T-helper 2 cell treated with Interferon-gamma antibody and Interleukin-4, amounts not matched to agents 5 μg/mL and 100 μg/mL, for 36 hours (primary cell): ENCODE measurements around the gene ZNF100.
"Not testable (repeated sequence)": the region's sequence is repeated elsewhere in the genome, so short reads cannot be mapped to it uniquely, and the experiment has no call there.

ENCODE experiments used
- DNase-seq: peaks from one replicate; pipeline ENCODE4 v3.0.0; 2021; ENCODE audit warnings: low spot score
- H3K27ac Mint-ChIP-seq: one replicate; pipeline ENCODE4 v1.8.0; 2021; ENCODE audit warnings: mild to moderate bottlenecking, mixed read lengths
- H3K27me3 Mint-ChIP-seq: one replicate; pipeline ENCODE4 v1.8.0; 2021; ENCODE audit warnings: low read depth, mixed read lengths
- H3K36me3 Mint-ChIP-seq: one replicate; pipeline ENCODE4 v1.8.0; 2021; ENCODE audit warnings: low read depth, mixed read lengths
- H3K4me1 Mint-ChIP-seq: one replicate; pipeline ENCODE4 v1.8.0; 2021; ENCODE audit warnings: low read depth, mixed read lengths
- H3K4me3 Mint-ChIP-seq: one replicate; pipeline ENCODE4 v1.8.0; 2022; ENCODE audit warnings: mild to moderate bottlenecking, moderate library complexity, mixed read lengths
- H3K9me3 Mint-ChIP-seq: one replicate; pipeline ENCODE4 v1.8.0; 2021; ENCODE audit warnings: mixed read lengths

Gene ZNF100

DNA sequence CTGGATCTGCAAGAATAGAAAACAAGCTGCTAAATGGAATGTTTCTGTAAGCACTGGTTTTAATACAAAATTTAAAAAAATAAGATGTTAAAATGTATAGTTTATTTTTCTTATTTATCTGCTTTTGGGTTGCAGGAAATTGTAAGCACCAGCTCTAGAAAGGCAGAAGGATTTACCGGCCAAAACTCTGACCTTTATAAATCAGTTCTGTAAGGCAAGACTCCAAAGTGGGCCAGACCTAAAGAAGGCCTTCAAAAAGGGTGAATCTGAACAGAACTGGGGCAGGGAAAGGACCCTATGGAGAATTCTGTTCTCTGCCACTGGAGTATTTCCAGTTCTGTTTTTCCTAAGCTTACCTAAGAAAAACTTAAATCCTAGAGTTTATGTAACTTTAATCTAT lies 19.3 kb downstream of the ZNF100 start:
- no peak overlapping the region for H3K4me3 Mint-ChIP-seq
- peaks cover 87% of the 10 kb centered on the region for H3K36me3 Mint-ChIP-seq
- H3K4me1 Mint-ChIP-seq: no peaks in the 10 kb centered on the region
- DNase-seq: no peak
- peaks cover 59% of the 10 kb centered on the region for H3K9me3 Mint-ChIP-seq
- no peaks in the 10 kb centered on the region for H3K27me3 Mint-ChIP-seq
- no peak overlapping the region for H3K27ac Mint-ChIP-seq

DNA sequence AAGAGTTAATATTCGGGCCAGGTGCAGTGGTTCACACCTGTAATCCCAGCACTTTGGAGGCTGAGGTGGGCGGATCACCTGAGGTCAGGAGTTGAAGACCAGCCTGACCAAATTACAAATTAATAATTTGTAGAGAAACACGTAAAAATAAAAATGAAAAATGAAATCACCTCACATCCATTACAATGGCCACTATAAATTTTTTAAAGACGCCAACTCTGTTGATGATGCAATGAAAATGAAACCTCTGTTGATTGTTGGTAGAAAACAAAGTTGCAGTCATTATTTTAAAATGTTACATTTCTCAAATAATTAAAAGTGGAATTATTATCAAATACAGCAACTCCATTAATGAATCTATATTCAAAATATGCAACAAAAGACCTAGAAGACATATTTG lies 26.8 kb downstream of the ZNF100 start:
- Mint-ChIP-seq H3K36me3 (peaks cover 83% of the 10 kb centered on the region), H3K4me1 (no peaks in the 10 kb centered on the region), H3K27ac (no peak overlapping the region), H3K4me3 (no peak overlapping the region), H3K27me3 (no peaks in the 10 kb centered on the region), H3K9me3 (peaks cover 52% of the 10 kb centered on the region)
- no peak for DNase-seq

- H3K27me3 Mint-ChIP-seq, H3K27ac Mint-ChIP-seq, H3K4me3 Mint-ChIP-seq, H3K4me1 Mint-ChIP-seq, DNase-seq: not testable (repeated sequence)
- H3K9me3 Mint-ChIP-seq: peaks cover 50% of the 10 kb centered on the region
- peaks cover 49% of the 10 kb centered on the region for H3K36me3 Mint-ChIP-seq
Measured at GRCh38 chr19:21726942-21727747, 40.2 kb downstream of the ZNF100 start.

DNA sequence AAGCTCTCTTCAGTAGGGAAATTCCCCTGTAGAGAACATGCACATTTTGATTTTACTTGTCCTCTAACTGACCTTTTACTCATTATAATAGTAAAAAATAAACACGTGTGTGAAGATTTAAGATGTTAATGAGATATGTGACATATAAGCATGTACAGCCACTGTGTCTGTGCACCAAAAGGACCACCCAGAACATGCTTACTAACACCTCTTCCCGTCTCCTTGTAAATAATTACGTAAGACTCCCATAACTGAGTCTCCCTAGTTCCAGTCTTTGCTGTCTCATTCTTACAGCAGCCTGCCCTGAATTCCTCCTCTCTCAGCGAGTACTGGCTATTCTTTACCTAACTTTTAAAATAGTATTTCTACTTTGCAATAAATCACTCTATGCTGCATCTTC lies 53.6 kb downstream of the ZNF100 start:
- Mint-ChIP-seq H3K4me3 (no peak overlapping the region), H3K4me1 (no peaks in the 10 kb centered on the region), H3K9me3 (peaks cover 32% of the 10 kb centered on the region), H3K36me3 (no peaks in the 10 kb centered on the region), H3K27ac (no peak overlapping the region), H3K27me3 (no peaks in the 10 kb centered on the region)
- no peak for DNase-seq

DNA sequence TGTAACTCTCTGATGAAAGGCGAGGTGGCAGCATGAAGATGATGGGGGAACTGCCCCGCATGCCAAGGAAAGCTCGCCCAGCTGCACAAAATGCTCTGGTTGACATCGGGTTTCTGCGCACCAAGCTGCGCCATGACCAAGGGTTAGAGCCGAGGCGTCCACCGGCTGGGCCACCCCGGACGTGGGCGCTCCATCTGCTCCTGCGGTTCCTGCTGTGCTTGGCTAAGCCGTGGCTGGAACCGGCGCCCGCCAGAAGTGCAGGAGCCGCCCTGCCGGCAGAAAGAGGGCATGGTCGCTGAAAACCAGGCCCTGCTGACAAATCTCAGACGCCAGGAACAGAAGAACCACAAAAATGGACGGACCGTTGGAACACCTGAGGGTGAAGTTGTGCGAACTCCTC lies 57.9 kb downstream of the ZNF100 start:
- no peaks in the 10 kb centered on the region for H3K27me3 Mint-ChIP-seq
- no peak overlapping the region for H3K27ac Mint-ChIP-seq
- DNase-seq: no peak
- peaks cover 24% of the 10 kb centered on the region for H3K9me3 Mint-ChIP-seq
- no peaks in the 10 kb centered on the region for H3K36me3 Mint-ChIP-seq
- no peak overlapping the region for H3K4me3 Mint-ChIP-seq
- no peaks in the 10 kb centered on the region for H3K4me1 Mint-ChIP-seq

DNA sequence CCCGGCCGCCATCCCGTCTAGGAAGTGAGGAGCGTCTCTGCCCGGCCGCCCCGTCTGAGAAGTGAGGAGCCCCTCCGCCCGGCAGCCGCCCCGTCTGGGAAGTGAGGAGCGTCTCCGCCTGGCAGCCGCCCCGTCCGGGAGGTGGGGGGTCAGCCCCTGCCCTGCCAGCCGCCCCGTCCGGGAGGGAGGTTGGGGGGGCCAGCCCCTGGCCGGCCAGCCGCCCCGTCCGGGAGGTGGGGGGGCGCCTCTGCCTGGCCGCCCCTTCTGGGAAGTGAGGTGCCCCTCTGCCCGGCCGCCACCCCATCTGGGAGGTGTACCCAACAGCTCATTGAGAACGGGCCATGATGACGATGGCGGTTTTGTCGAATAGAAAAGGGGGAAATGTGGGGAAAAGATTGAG lies 59.5 kb downstream of the ZNF100 start:
- not testable (repeated sequence) for H3K4me1 Mint-ChIP-seq, H3K27ac Mint-ChIP-seq, DNase-seq, H3K36me3 Mint-ChIP-seq, H3K27me3 Mint-ChIP-seq, H3K4me3 Mint-ChIP-seq
- H3K9me3 Mint-ChIP-seq: peaks cover 20% of the 10 kb centered on the region

DNA sequence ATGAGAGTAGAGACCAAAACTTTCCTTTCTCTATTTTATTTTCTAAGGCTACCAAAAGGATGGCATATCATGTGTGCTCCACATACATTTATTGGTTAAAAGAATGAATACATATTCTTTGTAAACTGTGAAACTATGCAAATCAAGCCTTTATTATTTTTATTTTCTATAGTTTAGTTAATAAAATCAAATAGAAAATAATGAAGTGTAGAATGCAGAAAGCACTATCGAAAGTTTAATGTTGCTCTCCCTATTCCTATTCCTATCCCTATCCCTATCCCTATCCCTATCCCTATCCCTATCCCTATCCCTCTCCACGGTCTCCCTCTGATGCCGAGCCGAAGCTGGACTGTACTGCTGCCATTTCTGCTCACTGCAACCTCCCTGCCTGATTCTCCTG lies 60.3 kb downstream of the ZNF100 start:
- no peak for DNase-seq
- no peak overlapping the region for H3K4me3 Mint-ChIP-seq
- H3K27ac Mint-ChIP-seq: no peak overlapping the region
- H3K36me3 Mint-ChIP-seq: no peaks in the 10 kb centered on the region
- H3K4me1 Mint-ChIP-seq: no peaks in the 10 kb centered on the region
- H3K9me3 Mint-ChIP-seq: peaks cover 20% of the 10 kb centered on the region
- no peaks in the 10 kb centered on the region for H3K27me3 Mint-ChIP-seq

DNA sequence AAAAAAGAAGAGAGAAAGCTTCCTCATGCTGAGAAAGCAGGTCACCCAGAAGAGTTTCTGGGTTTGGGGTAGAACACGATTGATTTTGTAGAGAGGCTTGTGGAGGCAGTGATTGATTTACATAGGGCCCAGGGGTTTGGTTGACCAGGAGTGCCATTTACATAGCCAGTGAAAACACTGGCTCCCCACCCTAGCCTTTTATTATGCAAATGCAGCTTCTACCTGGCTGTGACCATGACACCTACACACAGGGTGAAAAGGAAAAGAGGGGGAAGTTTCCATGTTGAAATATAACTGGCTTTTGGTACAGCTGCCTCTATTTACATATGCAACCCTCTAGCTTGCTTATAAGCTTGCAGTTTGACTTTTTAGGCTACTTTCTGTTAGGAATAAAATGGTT lies 62.0 kb downstream of the ZNF100 start:
- H3K27me3 Mint-ChIP-seq: no peaks in the 10 kb centered on the region
- no peak for DNase-seq
- H3K27ac Mint-ChIP-seq: no peak overlapping the region
- peaks cover 21% of the 10 kb centered on the region for H3K9me3 Mint-ChIP-seq
- no peaks in the 10 kb centered on the region for H3K4me1 Mint-ChIP-seq
- no peaks in the 10 kb centered on the region for H3K36me3 Mint-ChIP-seq
- H3K4me3 Mint-ChIP-seq: no peak overlapping the region

DNA sequence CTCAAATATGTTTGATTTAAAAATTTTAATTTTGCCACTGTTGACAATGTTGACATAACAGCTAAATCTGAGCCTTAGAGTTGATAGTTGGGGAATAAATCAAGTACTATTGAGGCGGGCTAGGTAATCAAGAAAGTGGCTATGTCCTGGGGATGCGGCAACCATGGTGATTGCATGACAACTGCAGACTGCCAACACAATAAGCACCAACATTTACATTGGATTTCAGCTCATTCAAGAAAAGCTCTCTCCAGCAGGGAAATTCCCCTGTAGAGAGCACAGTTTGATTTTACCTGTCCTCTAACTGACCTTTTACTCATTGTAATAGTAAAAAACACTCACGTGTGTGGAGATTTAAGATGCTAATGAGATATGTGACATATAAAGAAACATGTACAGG lies 63.1 kb downstream of the ZNF100 start:
- peaks cover 15% of the 10 kb centered on the region for H3K9me3 Mint-ChIP-seq
- H3K4me1 Mint-ChIP-seq: no peaks in the 10 kb centered on the region
- H3K4me3 Mint-ChIP-seq: no peak overlapping the region
- DNase-seq: no peak
- H3K27ac Mint-ChIP-seq: no peak overlapping the region
- no peaks in the 10 kb centered on the region for H3K27me3 Mint-ChIP-seq
- H3K36me3 Mint-ChIP-seq: no peaks in the 10 kb centered on the region

GRCh38 chr19:21699197-21699596 lies 68.2 kb downstream of the ZNF100 start:
- Mint-ChIP-seq H3K9me3 (peaks cover 15% of the 10 kb centered on the region), H3K4me1 (no peaks in the 10 kb centered on the region), H3K36me3 (no peaks in the 10 kb centered on the region), H3K27me3 (no peaks in the 10 kb centered on the region), H3K27ac (no peak overlapping the region), H3K4me3 (no peak overlapping the region)
- no peak for DNase-seq

- Mint-ChIP-seq H3K4me3 (no peak overlapping the region), H3K9me3 (peaks cover 15% of the 10 kb centered on the region), H3K27me3 (no peaks in the 10 kb centered on the region), H3K27ac (no peak overlapping the region), H3K36me3 (no peaks in the 10 kb centered on the region), H3K4me1 (no peaks in the 10 kb centered on the region)
- DNase-seq: no peak
Measured at GRCh38 chr19:21698215-21698614, 69.2 kb downstream of the ZNF100 start.

- no peak overlapping the region for H3K27ac Mint-ChIP-seq
- DNase-seq: no peak
- no peaks in the 10 kb centered on the region for H3K27me3 Mint-ChIP-seq
- H3K4me3 Mint-ChIP-seq: no peak overlapping the region
- peaks cover 20% of the 10 kb centered on the region for H3K9me3 Mint-ChIP-seq
- no peaks in the 10 kb centered on the region for H3K36me3 Mint-ChIP-seq
- H3K4me1 Mint-ChIP-seq: no peaks in the 10 kb centered on the region
Measured at GRCh38 chr19:21697698-21698097, 69.7 kb downstream of the ZNF100 start.

- Mint-ChIP-seq H3K4me1 (no peaks in the 10 kb centered on the region), H3K4me3 (no peak overlapping the region), H3K9me3 (peaks cover 36% of the 10 kb centered on the region), H3K27me3 (no peaks in the 10 kb centered on the region), H3K27ac (no peak overlapping the region), H3K36me3 (no peaks in the 10 kb centered on the region)
- DNase-seq: no peak
Measured at GRCh38 chr19:21694171-21694906, 73.0 kb downstream of the ZNF100 start.

- DNase-seq: no peak
- peaks cover 46% of the 10 kb centered on the region for H3K9me3 Mint-ChIP-seq
- no peak overlapping the region for H3K27ac Mint-ChIP-seq
- H3K36me3 Mint-ChIP-seq: no peaks in the 10 kb centered on the region
- no peaks in the 10 kb centered on the region for H3K27me3 Mint-ChIP-seq
- no peaks in the 10 kb centered on the region for H3K4me1 Mint-ChIP-seq
- H3K4me3 Mint-ChIP-seq: no peak overlapping the region
Measured at GRCh38 chr19:21693399-21693798, 74.0 kb downstream of the ZNF100 start.
